Ectodermal cell (in vitro differentiated cells): ENCODE data around the gene P2RY8.

ENCODE experiments used
- H3K27ac ChIP-seq: 2 replicates; pipeline ENCODE4 v1.7.0; 2013; ENCODE audit warnings: mild to moderate bottlenecking, low read depth, low read length; ENCODE audit not compliant: insufficient read depth, poor library complexity, severe bottlenecking
- H3K27me3 ChIP-seq: 2 replicates; pipeline ENCODE4 v1.7.0; 2013; ENCODE audit warnings: mild to moderate bottlenecking, low read length; ENCODE audit not compliant: insufficient read depth, control insufficient read depth, poor library complexity, severe bottlenecking
- H3K36me3 ChIP-seq: one replicate; pipeline ENCODE4 v1.7.0; 2013; ENCODE audit warnings: low read length; ENCODE audit not compliant: control insufficient read depth, insufficient read depth
- H3K4me1 ChIP-seq: one replicate; pipeline ENCODE4 v1.7.0; 2013; ENCODE audit warnings: low read length; ENCODE audit not compliant: control insufficient read depth, insufficient read depth
- H3K4me3 ChIP-seq: 2 replicates; pipeline ENCODE4 v1.7.0; 2013; ENCODE audit warnings: low read depth, low read length, control low read depth; ENCODE audit not compliant: insufficient read depth
- H3K9me3 ChIP-seq: 2 replicates; pipeline ENCODE4 v1.7.0; 2013; ENCODE audit warnings: mild to moderate bottlenecking, low read length, moderate library complexity; ENCODE audit not compliant: control insufficient read depth
- WGBS, 2 experiments: methylation state at CpG; one replicate each; pipeline ENCODE4 v1.1.7; 2013; ENCODE audit warnings: missing lambda C conversion rate in 2 of 2; 5-methylcytosine and 5-hydroxymethylcytosine counted together

The P2RY8 gene

GRCh38 chrX:1520350-1520749 is 16.6 kb downstream of the P2RY8 start:
- Histone ChIP-seq H3K36me3 (no peaks in the 10 kb centered on the region), H3K27ac (no peak overlapping the region), H3K4me3 (no peak overlapping the region), H3K9me3 (no peaks in the 10 kb centered on the region), H3K4me1 (no peaks in the 10 kb centered on the region), H3K27me3 (no peaks in the 10 kb centered on the region)
- 64 to 66% methylated on average over 2 of the region's 2 CpGs for WGBS, 2 experiments

GRCh38 chrX:1519022-1519497 is 17.9 kb downstream of the P2RY8 start:
- 91 to 92% methylated on average over 2 of the region's 2 CpGs for WGBS, 2 experiments
- H3K4me1 ChIP-seq, result no peaks in the 10 kb centered on the region
- no peaks in the 10 kb centered on the region for H3K9me3 ChIP-seq
- H3K27ac ChIP-seq, result no peak overlapping the region
- peaks cover 3% of the 10 kb centered on the region for H3K27me3 ChIP-seq
- no peak overlapping the region for H3K4me3 ChIP-seq
- H3K36me3 ChIP-seq, result no peaks in the 10 kb centered on the region

GRCh38 chrX:1518512-1518911 is 18.5 kb downstream of the P2RY8 start:
- Histone ChIP-seq H3K4me1 (no peaks in the 10 kb centered on the region), H3K9me3 (no peaks in the 10 kb centered on the region), H3K27ac (no peak overlapping the region), H3K36me3 (no peaks in the 10 kb centered on the region), H3K4me3 (no peak overlapping the region), H3K27me3 (peaks cover 3% of the 10 kb centered on the region)
- 86 to 97% methylated on average over 1 of the region's 1 CpG for WGBS, 2 experiments

- H3K27ac ChIP-seq, result no peak overlapping the region
- 87 to 88% methylated on average over 9 of the region's 9 CpGs for WGBS, 2 experiments
- H3K36me3 ChIP-seq, result no peaks in the 10 kb centered on the region
- H3K9me3 ChIP-seq, result no peaks in the 10 kb centered on the region
- peaks cover 3% of the 10 kb centered on the region for H3K27me3 ChIP-seq
- H3K4me1 ChIP-seq, result no peaks in the 10 kb centered on the region
- H3K4me3 ChIP-seq, result no peak overlapping the region
These were observed 20.3 kb downstream of the P2RY8 start for GRCh38 chrX:1516596-1517104.

- H3K36me3 ChIP-seq, result no peaks in the 10 kb centered on the region
- H3K4me1 ChIP-seq, result no peaks in the 10 kb centered on the region
- no peaks in the 10 kb centered on the region for H3K9me3 ChIP-seq
- H3K27ac ChIP-seq, result no peak overlapping the region
- no peak overlapping the region for H3K4me3 ChIP-seq
- WGBS, 2 experiments, result 92 to 93% methylated on average over 5 of the region's 5 CpGs
- H3K27me3 ChIP-seq, result peaks cover 3% of the 10 kb centered on the region
These were observed 25.2 kb downstream of the P2RY8 start for GRCh38 chrX:1511829-1512228.

- 76 to 79% methylated on average over 5 of the region's 5 CpGs for WGBS, 2 experiments
- Histone ChIP-seq H3K4me3 (no peak overlapping the region), H3K36me3 (no peaks in the 10 kb centered on the region), H3K27me3 (peaks cover 3% of the 10 kb centered on the region), H3K27ac (no peak overlapping the region), H3K9me3 (no peaks in the 10 kb centered on the region), H3K4me1 (no peaks in the 10 kb centered on the region)
These were observed 25.8 kb downstream of the P2RY8 start for GRCh38 chrX:1511150-1511549.

GRCh38 chrX:1507511-1508463 is 29.2 kb downstream of the P2RY8 start:
- Histone ChIP-seq H3K27ac (no peak overlapping the region), H3K4me1 (no peaks in the 10 kb centered on the region), H3K36me3 (no peaks in the 10 kb centered on the region), H3K27me3 (no peaks in the 10 kb centered on the region), H3K4me3 (no peak overlapping the region), H3K9me3 (no peaks in the 10 kb centered on the region)
- 87 to 89% methylated on average over 40 of the region's 40 CpGs for whole genome bisulfite sequencing, 2 experiments

- Histone ChIP-seq H3K9me3 (no peaks in the 10 kb centered on the region), H3K27me3 (no peaks in the 10 kb centered on the region), H3K4me3 (no peak overlapping the region), H3K4me1 (no peaks in the 10 kb centered on the region), H3K27ac (no peak overlapping the region), H3K36me3 (no peaks in the 10 kb centered on the region)
- WGBS, 2 experiments, result 78% methylated on average over 15 of the region's 15 CpGs
These were observed 30.1 kb downstream of the P2RY8 start for GRCh38 chrX:1506916-1507315.

- WGBS, 2 experiments, result 92 to 95% methylated on average over 8 of the region's 8 CpGs
- H3K9me3 ChIP-seq, result no peaks in the 10 kb centered on the region
- H3K36me3 ChIP-seq, result no peaks in the 10 kb centered on the region
- no peaks in the 10 kb centered on the region for H3K4me1 ChIP-seq
- H3K27me3 ChIP-seq, result no peaks in the 10 kb centered on the region
- H3K27ac ChIP-seq, result no peak overlapping the region
- no peak overlapping the region for H3K4me3 ChIP-seq
These were observed 34.1 kb downstream of the P2RY8 start for GRCh38 chrX:1502853-1503252.

GRCh38 chrX:1502241-1502640 is 34.7 kb downstream of the P2RY8 start:
- H3K4me1 ChIP-seq, result no peaks in the 10 kb centered on the region
- WGBS, 2 experiments, result 85 to 87% methylated on average over 12 of the region's 12 CpGs
- H3K9me3 ChIP-seq, result no peaks in the 10 kb centered on the region
- H3K27me3 ChIP-seq, result no peaks in the 10 kb centered on the region
- H3K36me3 ChIP-seq, result no peaks in the 10 kb centered on the region
- H3K27ac ChIP-seq, result no peak overlapping the region
- no peak overlapping the region for H3K4me3 ChIP-seq
